SIG-M5 treated with dmso at 0.1 percent for 504 hours (cell line): ENCODE measurements around the gene ERVH48-1.
A peak's percentile ranks its signal among the peaks of the same experiment; 100 is the strongest.
"Not testable (repeated sequence)": the region's sequence is repeated elsewhere in the genome, so short reads cannot be mapped to it uniquely, and the experiment has no call there.

ENCODE experiments used
- DNase-seq: peaks from one replicate; lab custom pipeline; 2025; ENCODE audit not compliant: unreplicated experiment; lab: John Stamatoyannopoulos, UW

Gene ERVH48-1

GRCh38 chr21:42939582-42940413 is 14.4 kb upstream of the ERVH48-1 start:
- peak; percentile 67 for DNase-seq

- not testable (repeated sequence) for DNase-seq
Observed at GRCh38 chr21:42938606-42938995, 13.2 kb upstream of the ERVH48-1 start.

GRCh38 chr21:42937960-42938605 is 12.7 kb upstream of the ERVH48-1 start:
- no peak for DNase-seq

- not testable (repeated sequence) for DNase-seq
Observed at GRCh38 chr21:42937034-42937940, 11.9 kb upstream of the ERVH48-1 start.

GRCh38 chr21:42936360-42936759 is 10.9 kb upstream of the ERVH48-1 start:
- DNase-seq: not testable (repeated sequence)

- not testable (repeated sequence) for DNase-seq
Observed at GRCh38 chr21:42933973-42934372, 8.5 kb upstream of the ERVH48-1 start.

GRCh38 chr21:42933137-42933970 is 7.9 kb upstream of the ERVH48-1 start:
- not testable (repeated sequence) for DNase-seq

- DNase-seq: not testable (repeated sequence)
Observed at GRCh38 chr21:42932378-42933136, 7.1 kb upstream of the ERVH48-1 start.

GRCh38 chr21:42931560-42932235 is 6.3 kb upstream of the ERVH48-1 start:
- no peak for DNase-seq

GRCh38 chr21:42929969-42930368 is 4.5 kb upstream of the ERVH48-1 start:
- no peak for DNase-seq

GRCh38 chr21:42927474-42928200 is 2.2 kb upstream of the ERVH48-1 start:
- DNase-seq: not testable (repeated sequence)

GRCh38 chr21:42924433-42924751 is 1.0 kb downstream of the ERVH48-1 start:
- DNase-seq: no peak

- peak; percentile 99 for DNase-seq
Observed at GRCh38 chr21:42923553-42924432, 1.6 kb downstream of the ERVH48-1 start.

- no peak for DNase-seq
Observed at GRCh38 chr21:42922918-42923317, 2.5 kb downstream of the ERVH48-1 start.

GRCh38 chr21:42921927-42922326 is 3.5 kb downstream of the ERVH48-1 start:
- DNase-seq: no peak

- DNase-seq: no peak
Observed at GRCh38 chr21:42918291-42918690, 7.1 kb downstream of the ERVH48-1 start.

GRCh38 chr21:42913476-42913875 is 12.0 kb downstream of the ERVH48-1 start:
- DNase-seq: no peak

- not testable (repeated sequence) for DNase-seq
Observed at GRCh38 chr21:42911920-42912319, 13.5 kb downstream of the ERVH48-1 start.
